SK-N-SH treated with all-trans-retinoic acid at 6 μM for 48 hours (cell line): Measurements from ENCODE around the gene GPC6.

Experiments
- SNAI2 ChIP-seq: fragments of 250-450 bp; sonication (Bioruptor Pico); IDR thresholded peaks from 2 replicates; pipeline ENCODE4 v1.5.0; 2020; ENCODE audit warnings: mild to moderate bottlenecking, moderate library complexity
- TF ChIP-seq, protein P1 (sequence below): fragments of 250-450 bp; sonication (Bioruptor Pico); IDR thresholded peaks from 2 replicates; pipeline ENCODE4 v1.5.1; 2021; ENCODE audit warnings: mild to moderate bottlenecking, moderate library complexity

DNA sequence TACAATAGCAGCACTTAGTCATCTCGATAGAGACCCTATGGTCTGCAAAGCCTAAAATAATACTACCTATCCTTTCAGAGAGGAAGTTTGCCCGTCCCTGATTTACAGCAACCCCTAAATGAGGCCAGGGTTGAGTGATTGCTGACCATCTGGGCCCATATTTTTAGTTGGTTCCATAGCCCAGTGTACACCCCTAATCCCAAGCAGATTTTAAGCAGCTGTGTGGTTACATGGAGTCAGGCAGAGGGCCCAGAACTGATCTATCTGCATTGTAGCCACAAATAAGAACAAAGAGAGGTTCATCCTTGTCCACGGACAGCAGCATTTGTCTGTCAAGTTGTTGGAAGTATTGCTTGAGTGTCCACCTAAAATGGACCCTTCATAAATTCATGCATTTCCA, 1104.7 kb downstream of the GPC6 start:
- no peak for TF ChIP-seq SNAI2 (CRISPR knock-in tag)
- TF ChIP-seq, protein P1, sequence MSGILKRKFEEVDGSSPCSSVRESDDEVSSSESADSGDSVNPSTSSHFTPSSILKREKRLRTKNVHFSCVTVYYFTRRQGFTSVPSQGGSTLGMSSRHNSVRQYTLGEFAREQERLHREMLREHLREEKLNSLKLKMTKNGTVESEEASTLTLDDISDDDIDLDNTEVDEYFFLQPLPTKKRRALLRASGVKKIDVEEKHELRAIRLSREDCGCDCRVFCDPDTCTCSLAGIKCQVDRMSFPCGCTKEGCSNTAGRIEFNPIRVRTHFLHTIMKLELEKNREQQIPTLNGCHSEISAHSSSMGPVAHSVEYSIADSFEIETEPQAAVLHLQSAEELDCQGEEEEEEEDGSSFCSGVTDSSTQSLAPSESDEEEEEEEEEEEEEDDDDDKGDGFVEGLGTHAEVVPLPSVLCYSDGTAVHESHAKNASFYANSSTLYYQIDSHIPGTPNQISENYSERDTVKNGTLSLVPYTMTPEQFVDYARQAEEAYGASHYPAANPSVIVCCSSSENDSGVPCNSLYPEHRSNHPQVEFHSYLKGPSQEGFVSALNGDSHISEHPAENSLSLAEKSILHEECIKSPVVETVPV, result no peak
